GM21576 (cell line): Measurements from ENCODE around the gene CEP295NL.
"Not testable (repeated sequence)": the region's sequence is repeated elsewhere in the genome, so short reads cannot be mapped to it uniquely, and the experiment has no call there.

Experiments used
- ATAC-seq: cut with Tn5 transposase; IDR thresholded peaks from one replicate; pipeline ENCODE4 v1.9.1; 2021; ENCODE audit warnings: mild to moderate bottlenecking, moderate library complexity; ENCODE audit not compliant: unreplicated experiment

Gene CEP295NL

GRCh38 chr17:78903101-78903779 lies at the start of gene CEP295NL:
TSS of gene CEP295NL (minus strand) at chr17:78903201. CDS start at chr17:78901828, 1,373 bp downstream.
- ATAC-seq: no peak

- no peak for ATAC-seq
Observed at GRCh38 chr17:78952706-78953105, 49.7 kb upstream of the CEP295NL start.

DNA sequence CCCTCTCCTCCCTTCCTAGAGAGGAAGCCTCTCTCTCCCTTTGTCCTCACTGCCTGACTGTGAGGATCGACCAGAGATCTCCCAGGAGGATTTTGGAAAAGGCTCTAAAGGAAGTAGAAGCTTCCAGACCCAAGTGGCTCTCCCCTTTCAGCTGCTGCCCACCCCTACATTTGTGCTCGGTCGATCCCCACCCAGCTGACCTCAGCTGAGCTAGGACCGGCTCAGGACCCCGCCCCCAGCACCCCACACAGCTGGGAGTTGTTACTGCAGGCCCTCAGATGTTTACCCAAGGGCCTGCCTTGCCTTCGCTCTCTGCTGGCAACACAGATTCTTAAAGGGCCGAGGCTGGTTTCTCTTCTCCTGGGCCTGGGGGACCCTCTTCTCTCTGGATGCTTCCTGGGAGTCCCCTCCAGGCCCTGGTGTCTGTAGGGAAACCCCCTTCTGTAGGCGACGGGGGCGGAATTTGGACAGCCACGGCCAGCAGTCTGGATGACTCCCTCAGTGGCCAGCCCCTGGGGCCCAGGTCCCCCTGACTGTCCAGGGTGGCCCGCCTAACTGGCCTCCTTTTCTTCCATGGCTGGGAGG lies 49.1 kb upstream of the CEP295NL start:
- no peak for ATAC-seq

- ATAC-seq: no peak
Observed at GRCh38 chr17:78950870-78951269, 47.9 kb upstream of the CEP295NL start.

GRCh38 chr17:78947235-78948149 lies 44.5 kb upstream of the CEP295NL start:
- ATAC-seq: no peak

DNA sequence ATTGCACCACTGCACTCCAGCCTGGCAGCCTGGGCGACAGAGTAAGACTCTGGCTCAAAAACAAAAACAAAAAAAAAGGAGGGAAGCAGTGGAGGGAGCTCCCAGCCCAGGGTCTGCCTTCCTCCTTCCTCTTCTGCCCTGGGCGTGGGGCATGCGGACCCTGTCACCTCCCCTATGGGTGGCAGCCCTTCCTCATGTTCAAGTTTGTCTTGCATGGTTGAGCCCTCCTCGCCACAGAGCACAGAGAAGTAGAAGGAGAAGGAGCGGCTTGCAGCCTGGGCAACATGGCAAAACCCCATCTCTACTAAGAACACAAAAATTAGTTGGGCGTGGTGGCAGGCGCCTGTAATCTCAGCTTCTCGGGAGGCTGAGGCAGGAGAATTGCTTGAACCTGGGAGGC lies 43.6 kb upstream of the CEP295NL start:
- ATAC-seq: no peak

DNA sequence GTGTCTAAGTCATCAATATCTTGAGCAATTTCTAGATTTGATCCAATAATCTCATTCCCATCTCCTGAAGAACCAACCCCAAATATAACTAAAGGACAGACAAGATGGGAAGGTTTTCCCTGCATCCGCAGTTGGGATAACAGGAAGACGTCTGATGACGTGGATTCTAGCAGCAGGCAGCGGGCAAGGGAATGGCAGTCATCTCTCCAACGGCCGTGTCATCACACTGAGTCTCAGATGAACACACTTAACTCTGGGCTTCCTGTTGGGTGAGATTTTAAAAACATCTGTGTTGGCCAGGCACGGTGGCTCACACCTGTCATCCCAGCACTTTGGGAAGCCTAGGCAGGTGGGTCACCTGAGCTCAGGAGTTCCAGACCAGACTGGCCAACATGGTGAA lies 43.1 kb upstream of the CEP295NL start:
- ATAC-seq: no peak

- ATAC-seq: not testable (repeated sequence)
Observed at GRCh38 chr17:78945455-78945854, 42.5 kb upstream of the CEP295NL start.

- ATAC-seq: no peak
Observed at GRCh38 chr17:78944956-78945355, 42.0 kb upstream of the CEP295NL start.

DNA sequence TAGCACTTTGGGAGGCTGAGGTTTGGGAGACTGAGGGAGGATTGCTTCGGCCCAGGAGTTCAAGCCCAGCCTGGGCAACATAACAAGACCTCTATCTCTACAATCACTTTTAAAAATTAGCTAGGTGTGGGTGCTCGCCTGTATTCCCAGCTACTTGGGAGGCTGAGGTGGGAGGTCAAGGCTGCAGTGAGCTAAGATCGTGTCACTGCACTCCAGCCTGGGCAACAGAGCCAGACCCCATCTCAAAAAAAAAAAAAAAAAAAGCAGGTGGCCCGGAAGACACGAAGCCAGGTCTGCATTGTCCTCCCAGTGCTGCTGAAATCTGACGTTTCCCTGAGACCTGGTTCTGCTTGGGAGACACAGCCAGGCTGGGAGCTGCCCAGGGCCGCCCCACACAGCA lies 41.0 kb upstream of the CEP295NL start:
- ATAC-seq: no peak

DNA sequence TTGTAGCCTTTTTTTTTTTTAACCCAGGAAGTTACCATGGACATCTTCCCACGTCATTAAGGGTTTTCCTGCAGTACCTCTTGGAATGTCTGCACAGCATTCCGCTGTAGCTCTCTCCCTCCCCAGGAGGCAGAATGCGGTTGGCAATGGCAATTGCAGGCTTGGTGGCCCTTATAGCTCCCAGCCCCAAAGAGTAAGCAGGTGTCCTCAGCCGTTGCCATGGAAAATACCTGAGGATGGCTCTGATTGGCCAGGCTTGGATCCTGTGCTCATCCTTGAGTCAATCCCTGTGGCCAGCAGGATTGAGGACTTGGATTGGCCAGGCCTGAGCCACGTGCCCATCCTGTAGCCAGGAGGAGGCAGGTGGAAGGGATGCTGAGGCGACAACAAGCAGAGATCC lies 37.7 kb upstream of the CEP295NL start:
- ATAC-seq: no peak

DNA sequence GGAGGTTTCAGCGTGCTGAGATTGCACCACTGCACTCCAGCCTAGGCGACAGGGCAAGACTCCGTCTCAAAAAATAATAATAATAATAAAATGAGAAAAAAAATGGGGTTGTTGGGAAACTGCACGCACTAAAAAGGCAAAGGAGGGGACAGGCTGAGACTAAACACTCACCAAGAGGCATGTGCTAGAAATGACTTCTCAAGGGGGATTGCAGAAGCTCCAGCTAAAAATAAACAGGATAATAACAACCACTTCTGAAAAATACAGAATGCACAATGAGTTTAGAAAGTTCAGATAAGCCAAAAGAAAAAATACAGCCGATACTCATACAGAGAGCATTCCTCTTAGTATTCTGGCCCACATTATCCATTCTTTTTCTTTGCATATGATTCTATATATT lies 37.3 kb upstream of the CEP295NL start:
- ATAC-seq: no peak

DNA sequence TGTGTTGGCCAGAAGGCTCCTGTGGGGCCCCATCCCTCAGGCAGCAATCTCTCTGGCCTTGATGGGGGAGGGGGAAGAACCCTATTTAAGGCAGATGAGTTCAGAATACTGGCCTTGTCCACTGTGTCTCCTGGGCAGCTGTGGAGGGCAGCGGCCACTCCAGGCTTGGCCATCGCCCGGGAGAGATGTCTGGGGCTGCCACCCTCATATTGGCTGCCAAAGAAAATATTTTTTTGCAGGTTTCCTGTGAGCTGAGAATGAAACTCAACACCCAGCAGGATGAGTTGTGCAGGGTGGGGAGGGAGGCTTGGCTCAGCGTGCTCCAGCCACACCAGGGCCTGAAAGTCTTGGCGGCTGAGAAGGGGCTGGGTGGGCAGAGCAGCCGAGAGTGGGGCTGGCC lies 36.6 kb upstream of the CEP295NL start:
- ATAC-seq: no peak

- no peak for ATAC-seq
Observed at GRCh38 chr17:78937561-78937960, 34.6 kb upstream of the CEP295NL start.

- no peak for ATAC-seq
Observed at GRCh38 chr17:78935419-78936323, 32.7 kb upstream of the CEP295NL start.

DNA sequence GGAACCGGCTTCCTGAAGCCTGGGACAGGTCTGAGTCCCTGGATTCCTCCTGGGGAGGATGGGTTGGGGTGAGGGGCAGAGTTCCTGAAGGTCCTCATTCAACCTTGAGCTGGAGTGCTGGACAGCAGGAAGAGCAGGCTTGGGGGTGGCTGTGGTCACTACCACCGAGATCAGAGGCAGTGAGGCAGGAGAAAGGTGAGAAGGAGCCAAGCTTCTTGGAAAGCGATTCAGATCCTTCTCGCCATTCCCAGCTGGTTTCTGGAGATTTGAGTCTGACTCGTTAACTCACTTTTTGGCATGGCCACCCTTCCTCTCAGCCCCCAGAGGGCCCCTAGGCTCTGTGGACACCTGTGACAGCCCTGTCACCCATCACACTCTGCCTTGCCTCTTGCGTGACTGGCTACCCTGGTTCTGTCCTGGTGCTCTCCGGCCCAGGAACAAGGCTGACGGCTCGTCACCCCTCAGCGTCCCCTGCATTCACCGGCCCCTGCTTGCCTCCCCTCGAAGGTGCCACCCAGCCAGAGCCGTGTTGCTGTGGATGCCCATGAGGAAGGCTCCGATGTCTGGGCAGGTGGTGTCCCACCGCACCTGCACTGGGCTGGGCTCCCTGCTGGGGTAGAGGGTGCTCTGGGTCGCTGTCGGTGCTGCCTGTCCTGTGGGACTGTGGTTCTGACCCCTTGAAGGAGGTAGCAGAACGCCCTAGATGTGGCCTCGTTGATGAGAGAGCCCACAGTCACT lies 31.8 kb upstream of the CEP295NL start:
- no peak for ATAC-seq

DNA sequence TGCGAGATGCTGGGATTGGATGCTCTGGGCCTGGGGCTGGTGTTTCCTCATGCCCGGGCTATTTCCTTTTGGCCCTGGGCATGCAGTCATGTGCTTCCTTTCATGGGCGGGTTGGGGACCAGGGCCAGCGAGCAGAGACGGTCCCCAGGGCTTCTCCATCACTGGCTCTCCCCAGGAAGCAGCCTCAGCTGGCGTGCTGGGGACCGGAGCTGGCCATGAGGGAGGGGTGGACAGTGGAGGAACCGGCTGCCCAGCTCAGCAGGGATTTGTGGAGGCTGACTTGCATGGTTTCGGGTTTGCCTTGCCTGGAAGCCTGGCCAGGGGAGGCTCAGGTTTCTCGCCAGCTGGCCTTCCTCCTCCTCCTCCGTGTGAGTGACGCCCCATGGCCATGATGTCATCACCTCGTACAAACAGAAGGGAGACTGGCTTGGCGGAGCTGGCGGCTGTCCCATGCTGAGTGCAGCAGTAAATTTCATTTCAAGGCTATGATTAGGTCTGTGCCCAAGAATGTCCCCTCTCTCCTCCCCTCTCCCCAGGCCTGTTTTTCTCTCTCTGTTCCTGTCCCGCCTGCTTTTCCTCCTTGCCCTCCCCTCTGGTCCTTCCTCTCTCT lies 31.1 kb upstream of the CEP295NL start:
- ATAC-seq: no peak

DNA sequence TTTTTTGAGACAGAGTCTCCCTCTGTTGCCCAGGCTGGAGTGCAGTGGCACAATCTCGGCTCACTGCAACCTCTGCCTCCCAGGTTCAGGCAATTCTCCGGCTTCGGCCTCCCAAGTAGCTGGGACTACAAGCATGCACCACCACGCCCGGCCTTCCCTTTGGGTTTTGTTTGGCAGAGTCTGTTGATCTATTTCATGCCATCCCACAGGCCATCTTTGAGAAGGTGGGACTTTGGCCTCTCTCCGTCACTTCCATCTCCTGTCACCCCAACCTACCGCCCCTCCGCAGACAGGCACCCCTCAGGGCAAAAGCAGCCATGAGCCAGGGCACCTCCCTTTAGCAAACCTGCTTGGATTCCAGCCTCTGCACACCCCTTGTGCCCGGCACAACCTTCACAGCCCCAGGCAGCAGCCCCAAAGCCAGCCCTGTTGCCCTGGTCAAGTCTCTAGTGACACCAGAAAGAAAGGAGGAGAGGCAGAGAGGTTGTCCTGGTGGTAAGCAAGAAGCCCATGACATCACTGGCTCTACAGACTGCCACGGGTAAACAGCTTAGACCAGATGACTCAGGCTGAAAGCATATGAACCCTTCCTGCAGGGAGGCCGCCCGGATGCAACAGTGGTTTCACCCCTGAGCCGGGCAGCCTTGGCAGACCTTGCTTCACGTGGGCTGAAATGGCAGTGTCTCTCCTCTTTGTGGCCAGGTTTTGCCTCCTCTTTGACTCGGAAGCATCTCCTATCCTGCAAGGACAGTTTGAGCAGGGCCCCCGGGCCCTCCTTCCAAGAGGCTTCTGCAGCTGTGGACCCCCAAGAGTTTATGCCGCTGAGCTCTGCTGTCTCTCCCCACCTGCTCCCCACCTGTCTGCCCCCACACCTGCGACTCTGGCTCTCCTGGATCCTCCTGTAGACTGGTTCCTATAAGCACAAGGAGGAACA lies 30.3 kb upstream of the CEP295NL start:
- no peak for ATAC-seq
